GM18909 (cell line): ENCODE measurements around the gene MAST4.

Experiments
- ATAC-seq: cut with Tn5 transposase; IDR thresholded peaks from one replicate; pipeline ENCODE4 v1.9.1; 2021; ENCODE audit warnings: mild to moderate bottlenecking; ENCODE audit not compliant: unreplicated experiment, poor library complexity

Gene MAST4

DNA sequence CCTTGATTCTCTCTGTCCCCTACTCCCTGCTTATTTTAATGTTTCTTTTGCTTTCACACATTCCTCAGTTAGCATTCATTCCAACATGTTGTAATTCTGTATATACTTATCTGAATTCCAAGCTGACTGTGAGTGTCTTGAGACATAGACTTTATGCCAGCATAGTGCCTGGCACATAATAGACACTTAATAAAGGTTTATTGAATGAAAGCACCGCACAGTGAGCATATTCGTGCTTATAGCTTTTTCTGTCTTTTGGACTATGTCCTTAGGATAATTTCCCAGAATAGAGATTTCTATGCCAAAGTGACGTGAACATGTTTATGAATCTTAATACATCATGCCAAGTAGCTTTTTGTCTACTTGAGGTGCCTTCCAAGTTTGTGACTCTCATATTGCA, 425.8 kb downstream of the MAST4 start:
- ATAC-seq = no peak

DNA sequence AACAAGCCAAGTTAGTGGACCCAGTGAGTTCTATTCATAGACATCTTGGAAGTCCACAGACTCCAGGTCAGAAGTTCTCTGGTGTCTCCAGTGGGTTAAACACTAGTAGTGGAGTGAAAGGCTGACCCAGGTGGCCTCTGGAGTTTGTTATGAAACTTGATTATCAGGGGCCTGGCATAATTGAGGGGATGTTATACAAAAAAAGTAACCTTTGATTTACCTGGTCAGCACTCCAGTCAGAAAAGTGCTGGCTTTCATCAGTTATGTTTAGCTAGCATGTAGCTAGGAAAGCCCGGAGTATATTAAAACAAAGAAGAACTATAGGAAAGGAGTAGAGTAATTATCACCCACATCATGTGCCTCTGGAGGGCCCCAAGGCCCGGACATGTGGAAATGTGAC, 429.3 kb downstream of the MAST4 start:
- no peak for ATAC-seq

DNA sequence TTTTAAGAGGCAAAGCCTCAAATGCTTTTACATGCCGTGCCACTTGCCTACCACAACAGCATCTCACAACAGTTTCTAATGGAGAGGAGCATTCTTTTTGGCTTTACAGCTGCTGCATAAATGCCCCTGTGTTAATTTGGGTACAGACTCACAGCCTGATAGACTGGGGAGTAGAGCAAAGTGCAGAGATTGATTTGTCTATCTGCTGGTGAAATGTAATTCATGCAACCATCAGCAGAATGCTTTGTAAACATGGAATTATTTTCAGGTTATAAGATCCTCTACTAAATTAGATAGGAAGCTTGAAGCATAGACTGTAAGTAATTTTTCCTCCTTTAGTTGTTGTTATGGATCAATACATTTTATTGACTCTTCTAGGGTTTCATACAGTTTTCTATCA, 430.1 kb downstream of the MAST4 start:
- ATAC-seq = no peak

DNA sequence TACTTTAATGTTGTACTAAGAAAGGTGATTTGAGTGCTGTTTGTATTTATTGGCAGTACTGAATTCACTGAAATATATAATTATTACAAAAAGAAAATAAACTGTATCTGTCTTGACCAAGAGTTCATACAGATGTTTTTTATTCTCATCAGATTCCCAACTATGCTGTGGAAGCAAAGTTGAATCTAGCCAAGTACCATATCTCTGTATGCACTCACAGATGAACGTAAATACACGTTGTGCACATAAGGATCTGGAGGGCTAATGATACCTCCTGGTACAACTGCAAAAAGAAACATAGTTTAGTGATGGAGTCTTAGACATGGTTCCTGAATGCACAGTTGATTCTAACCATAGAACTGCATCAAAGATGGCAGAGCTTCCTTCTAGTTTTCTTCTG, 431.0 kb downstream of the MAST4 start:
- no peak for ATAC-seq

DNA sequence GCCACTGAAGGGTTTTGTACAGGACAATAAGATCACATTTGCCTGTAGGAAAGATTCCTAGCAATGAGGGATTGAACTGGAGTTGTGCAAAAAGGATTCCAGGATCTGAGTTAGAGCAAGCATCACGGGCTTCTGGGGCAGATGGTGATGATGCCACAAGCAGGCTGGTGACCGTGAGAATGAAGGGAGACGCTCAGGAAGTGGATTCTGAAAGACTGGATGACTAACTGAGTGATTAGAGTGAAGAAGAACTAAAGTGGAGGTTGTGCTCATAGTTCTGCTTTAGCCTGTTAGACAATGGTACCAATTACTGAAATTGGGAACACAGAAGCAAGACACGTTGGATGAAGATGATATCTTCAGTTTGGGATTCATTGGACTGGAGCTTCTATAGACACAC, 432.2 kb downstream of the MAST4 start:
- ATAC-seq = no peak

DNA sequence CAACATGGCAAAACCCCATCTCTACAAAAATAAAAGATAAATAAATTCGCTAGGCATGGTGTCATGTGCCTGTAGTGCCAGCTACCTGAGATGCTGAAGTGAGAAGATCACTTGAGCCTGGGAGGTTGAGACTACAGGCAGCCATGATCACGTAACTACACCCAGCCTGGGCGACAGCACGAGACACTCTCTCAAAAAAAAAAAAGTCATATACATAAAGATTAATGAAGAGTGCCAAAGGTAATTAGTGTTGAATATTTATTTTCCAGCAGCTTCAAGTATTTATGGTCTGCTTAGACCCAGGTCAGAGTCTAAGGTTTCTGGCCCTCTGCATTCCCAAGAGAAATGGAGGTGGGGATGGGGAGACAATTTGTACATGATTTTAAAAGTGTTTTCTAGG, 432.7 kb downstream of the MAST4 start:
- ATAC-seq = no peak

DNA sequence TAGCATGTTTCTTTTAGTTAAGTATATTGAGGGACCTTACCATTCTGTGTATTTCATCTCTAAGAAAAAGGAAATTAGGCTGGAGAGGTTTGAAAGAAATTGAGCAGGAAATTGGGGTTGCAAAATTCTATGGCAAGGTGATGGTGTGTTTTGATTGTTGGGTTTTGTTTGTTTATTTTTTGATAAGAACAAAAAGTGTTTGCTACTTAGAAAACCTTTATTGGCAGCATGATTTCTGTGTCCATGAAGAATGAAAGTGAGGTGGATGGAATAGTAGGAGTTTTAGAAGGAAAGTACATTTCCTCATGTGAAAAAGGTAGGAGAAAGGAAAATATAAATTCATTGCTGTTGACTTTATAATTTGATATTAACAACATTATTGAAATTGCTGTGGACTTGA, 433.3 kb downstream of the MAST4 start:
- no peak for ATAC-seq

DNA sequence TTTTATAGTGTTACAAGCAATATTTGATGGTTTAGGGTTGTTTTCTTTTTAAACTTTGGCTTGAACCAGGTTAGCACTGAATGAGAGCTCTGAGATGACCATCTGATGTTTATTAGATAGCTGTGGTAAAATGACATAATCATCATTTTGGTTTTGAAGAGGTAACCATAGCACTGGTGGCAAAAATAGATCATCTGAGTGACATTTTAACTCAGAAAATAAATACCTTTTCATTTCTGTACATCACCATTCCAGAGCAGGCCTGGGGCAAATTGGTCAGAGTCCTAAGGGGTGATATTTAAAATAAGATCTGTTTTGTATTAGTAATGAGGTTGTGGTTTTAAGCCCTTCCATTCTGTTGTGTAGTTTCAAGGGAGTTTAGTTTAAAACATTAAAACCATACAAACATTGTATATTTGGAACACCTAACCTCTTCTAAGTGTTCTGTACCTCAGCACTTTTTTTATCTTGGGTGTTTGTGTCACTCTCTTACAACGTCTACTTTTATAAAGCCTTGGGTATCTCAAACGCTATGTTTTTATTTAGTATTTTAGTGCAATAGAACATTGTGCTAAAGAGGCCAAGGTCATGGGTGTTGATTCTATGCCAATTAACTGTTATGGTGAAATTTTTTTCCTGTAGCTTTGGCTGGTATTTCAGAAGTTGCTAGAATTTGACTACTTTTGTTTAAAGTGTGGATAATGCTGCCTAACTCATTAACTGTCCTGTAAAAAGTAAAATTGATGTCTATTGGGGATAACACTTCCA, 434.3 kb downstream of the MAST4 start:
- ATAC-seq = no peak

DNA sequence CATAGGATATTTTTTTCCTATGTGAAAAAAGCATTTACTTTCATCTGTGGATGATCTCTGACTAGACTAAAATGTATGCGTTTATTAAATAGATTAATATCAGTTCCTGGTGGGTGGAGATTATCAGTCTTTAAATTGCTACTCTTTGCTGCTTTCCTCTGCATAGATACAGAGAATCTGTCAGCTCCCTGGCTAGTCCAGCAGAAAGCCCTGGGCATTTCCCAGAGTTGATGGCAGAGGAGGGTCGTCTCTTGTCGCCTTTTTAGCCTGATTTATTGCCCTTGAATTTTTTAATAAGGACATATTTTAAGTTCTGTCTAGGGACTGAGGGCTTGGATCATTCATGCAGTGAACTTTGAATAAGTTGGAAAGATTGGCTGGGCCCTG, 434.9 kb downstream of the MAST4 start:
- no peak for ATAC-seq

DNA sequence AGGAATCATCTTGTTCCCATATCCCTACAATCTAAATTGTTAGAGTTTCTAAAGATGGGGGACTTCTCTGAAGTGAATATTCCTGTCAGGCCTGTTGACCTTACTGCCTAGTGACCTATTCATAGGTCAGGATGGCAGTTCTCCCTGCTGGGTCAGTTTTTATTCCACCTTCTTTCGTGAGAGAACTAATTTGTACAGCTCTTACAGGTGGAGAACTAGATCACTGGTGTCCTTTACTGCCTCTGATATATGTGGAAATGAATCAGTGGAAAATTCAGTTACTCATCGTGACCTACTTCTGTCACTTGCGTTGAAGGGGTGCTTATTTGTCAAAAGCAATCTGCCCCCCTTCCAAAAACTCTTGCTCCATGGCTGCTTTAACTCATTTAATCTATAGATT, 435.5 kb downstream of the MAST4 start:
- no peak for ATAC-seq

DNA sequence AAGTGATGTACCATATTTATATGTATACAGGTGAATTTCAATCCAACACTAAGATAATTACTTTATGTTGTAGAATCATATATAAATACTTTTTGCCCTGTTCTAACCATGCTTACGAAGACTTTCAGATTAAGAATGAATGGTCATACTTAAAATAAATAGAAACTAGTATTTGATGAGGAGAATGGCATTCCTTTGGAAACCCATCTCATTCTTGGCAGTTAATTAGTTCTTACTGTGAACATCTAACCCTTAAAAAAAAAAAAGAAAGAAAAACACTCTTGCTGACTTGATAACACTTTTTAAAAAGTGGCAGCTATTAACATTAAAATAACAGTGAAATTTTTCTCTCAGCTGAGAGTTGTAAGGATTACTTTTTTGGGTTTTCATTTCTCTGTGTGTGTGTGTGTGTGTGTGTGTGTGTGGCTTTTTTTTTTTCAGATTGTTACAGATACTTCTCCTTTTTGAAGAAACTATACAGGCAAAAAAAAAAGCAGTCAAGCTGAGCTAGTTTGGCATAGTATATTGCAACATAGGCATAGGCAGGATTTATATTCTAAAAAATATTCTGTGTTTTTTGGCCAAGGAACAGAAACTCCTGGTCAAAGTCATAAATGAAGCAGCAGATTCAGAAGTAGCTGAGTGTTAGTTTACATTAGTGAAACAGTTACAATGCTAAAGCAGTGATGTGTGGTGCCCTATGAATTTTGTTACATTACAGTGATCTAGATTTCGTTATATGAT, 436.9 kb downstream of the MAST4 start:
- no peak for ATAC-seq

DNA sequence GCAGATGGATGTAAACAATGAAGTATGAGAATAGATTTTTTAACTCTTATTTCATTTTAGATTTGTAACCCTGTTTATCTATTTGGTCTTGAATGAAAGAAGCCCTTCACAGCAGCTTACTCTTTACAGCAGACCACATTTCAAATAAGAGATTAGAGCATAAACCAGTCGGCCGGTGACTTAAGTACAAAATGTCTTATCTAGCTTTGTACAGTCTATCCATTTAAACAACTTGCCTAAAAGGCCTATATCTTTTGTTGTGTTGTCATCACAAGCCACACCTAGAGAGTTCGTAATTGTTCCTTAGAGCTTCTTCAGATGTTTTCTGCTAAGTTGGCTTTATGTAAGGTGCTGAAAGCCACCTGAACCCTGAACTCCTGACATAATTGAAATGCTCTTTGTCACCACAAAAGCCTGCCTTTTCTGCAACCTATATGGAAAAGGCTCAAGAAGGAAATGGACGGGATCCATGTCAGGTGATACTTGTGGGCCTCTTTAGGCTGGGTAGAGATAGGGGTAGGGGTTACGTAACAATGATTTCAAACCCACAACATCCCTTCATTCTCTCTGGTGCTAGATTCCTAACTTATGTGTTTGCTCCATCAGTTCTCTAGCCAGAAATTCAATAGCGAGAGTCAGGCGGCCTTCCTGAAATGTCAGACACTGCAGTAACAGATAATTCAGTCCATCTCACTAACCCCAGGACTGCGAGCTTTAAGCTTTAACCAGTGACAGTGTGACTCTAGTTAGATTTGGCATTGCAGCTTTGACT, 437.9 kb downstream of the MAST4 start:
- ATAC-seq = no peak

DNA sequence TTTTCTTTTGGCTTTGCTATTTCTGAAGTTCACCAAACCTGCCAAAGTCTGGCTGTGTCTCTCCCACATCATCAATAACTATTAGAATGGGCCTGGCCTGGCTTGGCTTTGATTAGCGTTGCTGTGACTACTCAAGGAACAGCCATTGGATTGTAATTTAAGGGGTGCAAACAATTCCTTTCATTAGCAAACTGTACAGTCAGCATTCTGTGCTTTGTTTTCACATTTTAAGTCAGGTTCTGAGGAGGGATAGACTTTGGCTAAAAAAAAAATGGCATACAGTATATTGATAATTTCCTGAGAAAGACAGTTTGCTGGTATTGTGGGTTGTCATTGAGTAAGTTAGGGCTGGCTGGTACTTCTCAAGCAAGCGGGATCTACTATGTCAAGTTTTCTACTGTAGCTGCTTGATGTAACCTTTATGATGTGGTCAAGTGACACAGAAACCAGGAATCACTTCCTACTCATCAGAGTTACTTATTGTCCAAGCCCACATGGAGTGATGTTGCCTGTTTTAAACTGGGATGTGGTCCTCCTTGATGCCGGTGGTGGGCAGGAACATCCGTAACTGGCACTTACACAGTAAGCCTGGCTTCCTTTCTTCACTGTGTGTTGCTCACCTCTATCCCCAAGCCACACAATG, 439.0 kb downstream of the MAST4 start:
- ATAC-seq = no peak

DNA sequence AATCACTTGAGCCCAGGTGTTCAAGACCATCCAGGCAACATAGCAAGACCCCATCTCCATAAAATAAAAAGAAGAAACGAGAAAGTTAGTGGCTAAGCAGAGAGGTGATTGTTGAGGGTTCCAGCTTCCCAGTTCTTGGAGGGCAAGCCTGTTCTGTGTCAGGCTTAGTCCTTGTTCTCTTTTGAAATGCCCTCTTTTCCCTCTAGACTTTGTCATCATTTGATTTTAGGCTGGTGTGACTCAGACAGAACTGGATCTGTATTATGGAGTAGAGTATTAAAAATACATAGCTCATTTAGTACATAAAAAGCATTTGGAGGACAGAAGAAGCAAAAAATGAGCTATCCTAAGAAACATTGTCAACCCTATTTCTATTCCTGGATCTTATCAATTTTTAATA, 441.0 kb downstream of the MAST4 start:
- no peak for ATAC-seq

DNA sequence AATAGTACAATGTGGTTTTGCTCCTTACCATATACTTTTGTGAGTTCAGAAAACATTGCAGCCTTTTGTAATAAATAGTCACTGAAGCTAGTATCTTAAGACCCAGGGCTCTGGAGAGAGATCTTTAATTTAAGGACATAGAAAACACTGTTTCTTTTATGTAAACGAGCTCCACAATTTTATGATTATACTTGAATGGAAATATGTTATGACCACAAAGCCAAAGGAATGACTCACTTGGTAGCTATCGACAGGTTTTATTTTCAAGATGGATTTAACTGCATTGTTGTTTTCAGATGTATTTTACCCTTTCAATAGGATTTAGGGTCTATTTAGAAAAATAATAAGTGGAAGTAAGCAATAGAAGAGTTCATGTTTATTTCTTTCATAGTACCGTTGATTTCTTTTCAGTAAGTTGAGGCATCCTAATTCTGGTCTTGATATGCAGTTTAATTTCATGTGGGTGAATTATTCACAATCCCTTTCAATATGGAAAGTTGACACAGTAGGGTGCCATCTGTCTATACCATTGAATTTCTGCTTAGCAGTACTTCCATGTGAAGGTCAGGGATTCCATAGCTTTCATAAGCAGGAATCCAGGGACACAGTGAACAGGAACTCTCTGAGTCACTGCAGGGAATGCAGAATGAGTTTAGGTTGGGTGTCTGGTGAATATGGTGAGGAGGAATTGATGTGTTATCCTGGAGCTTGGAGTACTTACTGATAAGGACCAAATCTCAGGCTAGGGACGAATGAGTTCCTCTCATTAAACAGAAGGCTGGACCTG, 442.8 kb downstream of the MAST4 start:
- ATAC-seq = no peak

DNA sequence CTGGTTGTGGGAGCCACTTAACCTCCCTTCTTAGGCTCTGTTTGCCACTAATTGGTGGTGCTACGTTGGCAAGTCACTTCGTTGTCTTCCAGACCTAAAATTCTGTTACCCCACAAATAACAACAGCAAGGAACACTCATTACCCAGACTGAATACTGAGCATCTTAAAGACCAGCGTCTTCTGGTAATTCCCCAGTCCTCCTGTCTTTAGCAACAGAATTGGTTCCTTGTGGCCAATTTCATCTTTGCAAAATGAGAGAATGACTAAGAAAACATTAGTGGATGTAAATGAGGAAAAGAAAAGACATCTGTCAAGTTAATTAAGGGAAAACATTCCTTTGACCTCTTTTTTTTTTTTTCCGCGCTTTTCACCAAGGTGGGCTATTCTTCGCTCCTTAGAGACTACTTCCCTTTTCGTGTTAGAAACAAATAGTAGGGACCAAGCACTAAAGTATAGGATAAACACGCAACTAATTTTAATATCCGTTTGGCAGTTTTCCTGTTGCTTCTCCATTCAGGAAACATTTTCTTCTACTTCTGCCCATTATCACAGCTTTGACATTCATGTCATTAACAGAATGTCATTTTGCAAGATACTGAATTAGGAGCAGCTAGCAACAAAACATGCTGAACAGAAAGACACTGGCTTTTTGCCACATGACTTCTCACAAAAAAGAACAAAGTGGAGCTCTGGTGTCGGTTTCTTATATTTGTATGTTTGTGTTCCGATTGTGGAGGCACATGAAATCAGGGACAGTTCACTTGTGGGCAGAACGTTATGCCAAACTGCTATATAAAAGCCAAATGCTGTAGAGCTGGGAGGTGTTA, 446.2 kb downstream of the MAST4 start:
- no peak for ATAC-seq

DNA sequence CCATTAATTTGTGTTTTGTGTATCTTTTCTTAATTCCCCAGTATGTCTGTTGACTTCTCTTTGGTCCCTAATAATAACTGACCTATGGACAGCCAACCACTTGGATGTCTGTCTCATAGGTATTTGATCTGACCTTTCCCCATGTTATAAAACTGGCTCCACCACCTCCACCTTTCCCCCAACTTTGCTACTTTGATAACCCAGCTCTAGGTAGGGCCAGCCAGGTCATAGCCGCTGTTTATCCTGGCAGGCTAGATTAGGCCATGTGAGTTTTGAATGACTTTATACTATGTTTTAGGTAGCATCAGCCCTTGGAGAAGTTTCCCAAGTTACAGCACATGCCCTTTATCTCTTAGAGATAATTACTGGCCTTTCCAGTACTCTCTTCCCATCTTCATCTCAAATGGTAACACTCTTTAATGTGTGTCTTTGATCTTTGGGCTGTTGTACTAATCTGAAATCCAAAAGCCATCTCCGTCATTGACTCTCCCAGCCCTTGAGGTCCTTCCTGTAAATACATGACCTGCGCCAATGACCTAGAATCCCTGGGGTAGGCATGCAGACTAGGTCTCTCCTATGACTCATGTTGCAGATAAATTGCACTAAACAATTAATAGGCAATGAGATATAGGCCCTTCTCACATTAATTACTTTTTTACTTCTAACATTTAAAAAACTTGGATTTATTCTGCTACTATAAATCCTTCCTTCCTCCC, 447.8 kb downstream of the MAST4 start:
- ATAC-seq = no peak
